A549 (cell line): ENCODE results near the gene UMOD.

Source experiments
- BHLHE40 ChIP-seq: IDR thresholded peaks from 2 replicates; pipeline ENCODE4 v1.6.1; 2012; ENCODE audit warnings: low read depth, low read length, inconsistent platforms
- CTCF ChIP-seq: fragments of >200 bp; sonication (Bioruptor Twin); formaldehyde crosslinking; IDR thresholded peaks from 3 replicates; pipeline ENCODE4 v1.5.1; 2016
- EP300 ChIP-seq, 2 experiments: fragments of >200 bp; sonication (Bioruptor Twin); formaldehyde crosslinking; IDR thresholded peaks; 2 replicates in 1 of 2; 3 replicates in 1 of 2; pipeline ENCODE4 v1.6.1; 2016 to 2017
- ESRRA ChIP-seq: fragments of 150-350 bp; IDR thresholded peaks from 2 replicates; pipeline ENCODE4 v1.6.1; 2014; ENCODE audit warnings: mild to moderate bottlenecking, low read length, borderline replicate concordance
- HDAC2 ChIP-seq: fragments of 200-600 bp; sonication (generic); IDR thresholded peaks from 2 replicates; pipeline ENCODE4 v1.6.1; 2016
- MAX ChIP-seq: IDR thresholded peaks from 2 replicates; pipeline ENCODE4 v1.6.1; 2012
- POLR2A ChIP-seq: IDR thresholded peaks from 2 replicates; pipeline ENCODE4 v1.6.1; 2012; ENCODE audit warnings: mild to moderate bottlenecking, low read length
- RAD21 ChIP-seq, 2 experiments: fragments of >200 bp in 1 of 2; sonication (Bioruptor Twin) in 1 of 2; formaldehyde crosslinking in 1 of 2; IDR thresholded peaks in 1 of 2; conservative IDR thresholded peaks in 1 of 2; 2 replicates in 1 of 2; 3 replicates in 1 of 2; pipeline ENCODE4 v1.6.1; 2012 to 2018; ENCODE audit warnings: inconsistent platforms in 1 of 2
- RCOR1 ChIP-seq: fragments of 150-350 bp; IDR thresholded peaks from 2 replicates; pipeline ENCODE4 v1.6.1; 2014; ENCODE audit warnings: antibody characterized with exemption, low read length, low read depth
- SMC3 ChIP-seq: fragments of >200 bp; sonication (Bioruptor Twin); formaldehyde crosslinking; IDR thresholded peaks from 3 replicates; pipeline ENCODE4 v1.6.1; 2018; ENCODE audit warnings: inconsistent platforms

GRCh38 chr16:20291208-20292206 is 61.0 kb downstream of the UMOD start:
- no peak for TF ChIP-seq HDAC2
- TF ChIP-seq CTCF = no peak
- no peak for TF ChIP-seq ESRRA
- no peak for TF ChIP-seq POLR2A
- TF ChIP-seq BHLHE40 = no peak
- TF ChIP-seq EP300 (IDR thresholded peaks at IDR 0.05) = no peak
- TF ChIP-seq MAX = no peak
- no peak for TF ChIP-seq RCOR1
- no peak for TF ChIP-seq RAD21 (conservative IDR thresholded peaks at IDR 0.05 in 1 of 2, IDR thresholded peaks at IDR 0.05 in 1 of 2)
- no peak for TF ChIP-seq SMC3
